DMS79 treated with DMSO at 0.1 percent for 48 hours (cell line): ENCODE measurements around the gene PDK3.

Experiments
- DNase-seq: peaks from one replicate; lab custom pipeline; 2025; lab: John Stamatoyannopoulos, UW

PDK3 gene

GRCh38 chrX:24482823-24483415, 17.8 kb downstream of the PDK3 start:
- DNase-seq, result no peak

- no peak for DNase-seq
These were observed 18.5 kb downstream of the PDK3 start for GRCh38 chrX:24483596-24483995.

GRCh38 chrX:24485323-24485722, 20.2 kb downstream of the PDK3 start:
- DNase-seq, result no peak

GRCh38 chrX:24485976-24486680, 21.0 kb downstream of the PDK3 start:
- DNase-seq, result no peak

- DNase-seq, result no peak
These were observed 22.5 kb downstream of the PDK3 start for GRCh38 chrX:24487571-24487970.

GRCh38 chrX:24491741-24492140, 26.7 kb downstream of the PDK3 start:
- no peak for DNase-seq

- no peak for DNase-seq
These were observed 28.9 kb downstream of the PDK3 start for GRCh38 chrX:24493740-24494581.

GRCh38 chrX:24494647-24495075, 29.6 kb downstream of the PDK3 start:
- DNase-seq, result no peak

- DNase-seq, result no peak
These were observed 30.6 kb downstream of the PDK3 start for GRCh38 chrX:24495700-24496099.

- no peak for DNase-seq
These were observed 33.1 kb downstream of the PDK3 start for GRCh38 chrX:24498181-24498580.

- DNase-seq, result no peak
These were observed 33.9 kb downstream of the PDK3 start for GRCh38 chrX:24498975-24499374.

GRCh38 chrX:24506082-24506481, 41.0 kb downstream of the PDK3 start:
- DNase-seq, result no peak

GRCh38 chrX:24508375-24508774, 43.3 kb downstream of the PDK3 start:
- no peak for DNase-seq

- no peak for DNase-seq
These were observed 48.3 kb downstream of the PDK3 start for GRCh38 chrX:24513416-24513815.

- no peak for DNase-seq
These were observed 50.4 kb downstream of the PDK3 start for GRCh38 chrX:24515447-24515846.

GRCh38 chrX:24520472-24520871, 55.4 kb downstream of the PDK3 start:
- DNase-seq, result no peak

GRCh38 chrX:24525455-24525854, 60.4 kb downstream of the PDK3 start:
- no peak for DNase-seq

- DNase-seq, result no peak
These were observed 61.5 kb downstream of the PDK3 start for GRCh38 chrX:24526616-24527015.

- no peak for DNase-seq
These were observed 63.5 kb downstream of the PDK3 start for GRCh38 chrX:24528605-24529004.

GRCh38 chrX:24536551-24536950, 71.5 kb downstream of the PDK3 start:
- DNase-seq, result no peak

GRCh38 chrX:24542756-24543155, 77.7 kb downstream of the PDK3 start:
- no peak for DNase-seq

- no peak for DNase-seq
These were observed 82.9 kb downstream of the PDK3 start for GRCh38 chrX:24547961-24548360.

GRCh38 chrX:24550166-24550565, 85.1 kb downstream of the PDK3 start:
- no peak for DNase-seq
